GM15510 (cell line): ENCODE data around the gene CLCN6.

Experiments
- POLR2A ChIP-seq: IDR thresholded peaks from 3 replicates; pipeline ENCODE4 v1.6.1; 2011; ENCODE audit warnings: borderline replicate concordance; ENCODE audit not compliant: insufficient read length; ENCODE audit errors: extremely low read depth

The CLCN6 gene, protein sequence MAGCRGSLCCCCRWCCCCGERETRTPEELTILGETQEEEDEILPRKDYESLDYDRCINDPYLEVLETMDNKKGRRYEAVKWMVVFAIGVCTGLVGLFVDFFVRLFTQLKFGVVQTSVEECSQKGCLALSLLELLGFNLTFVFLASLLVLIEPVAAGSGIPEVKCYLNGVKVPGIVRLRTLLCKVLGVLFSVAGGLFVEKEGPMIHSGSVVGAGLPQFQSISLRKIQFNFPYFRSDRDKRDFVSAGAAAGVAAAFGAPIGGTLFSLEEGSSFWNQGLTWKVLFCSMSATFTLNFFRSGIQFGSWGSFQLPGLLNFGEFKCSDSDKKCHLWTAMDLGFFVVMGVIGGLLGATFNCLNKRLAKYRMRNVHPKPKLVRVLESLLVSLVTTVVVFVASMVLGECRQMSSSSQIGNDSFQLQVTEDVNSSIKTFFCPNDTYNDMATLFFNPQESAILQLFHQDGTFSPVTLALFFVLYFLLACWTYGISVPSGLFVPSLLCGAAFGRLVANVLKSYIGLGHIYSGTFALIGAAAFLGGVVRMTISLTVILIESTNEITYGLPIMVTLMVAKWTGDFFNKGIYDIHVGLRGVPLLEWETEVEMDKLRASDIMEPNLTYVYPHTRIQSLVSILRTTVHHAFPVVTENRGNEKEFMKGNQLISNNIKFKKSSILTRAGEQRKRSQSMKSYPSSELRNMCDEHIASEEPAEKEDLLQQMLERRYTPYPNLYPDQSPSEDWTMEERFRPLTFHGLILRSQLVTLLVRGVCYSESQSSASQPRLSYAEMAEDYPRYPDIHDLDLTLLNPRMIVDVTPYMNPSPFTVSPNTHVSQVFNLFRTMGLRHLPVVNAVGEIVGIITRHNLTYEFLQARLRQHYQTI

DNA sequence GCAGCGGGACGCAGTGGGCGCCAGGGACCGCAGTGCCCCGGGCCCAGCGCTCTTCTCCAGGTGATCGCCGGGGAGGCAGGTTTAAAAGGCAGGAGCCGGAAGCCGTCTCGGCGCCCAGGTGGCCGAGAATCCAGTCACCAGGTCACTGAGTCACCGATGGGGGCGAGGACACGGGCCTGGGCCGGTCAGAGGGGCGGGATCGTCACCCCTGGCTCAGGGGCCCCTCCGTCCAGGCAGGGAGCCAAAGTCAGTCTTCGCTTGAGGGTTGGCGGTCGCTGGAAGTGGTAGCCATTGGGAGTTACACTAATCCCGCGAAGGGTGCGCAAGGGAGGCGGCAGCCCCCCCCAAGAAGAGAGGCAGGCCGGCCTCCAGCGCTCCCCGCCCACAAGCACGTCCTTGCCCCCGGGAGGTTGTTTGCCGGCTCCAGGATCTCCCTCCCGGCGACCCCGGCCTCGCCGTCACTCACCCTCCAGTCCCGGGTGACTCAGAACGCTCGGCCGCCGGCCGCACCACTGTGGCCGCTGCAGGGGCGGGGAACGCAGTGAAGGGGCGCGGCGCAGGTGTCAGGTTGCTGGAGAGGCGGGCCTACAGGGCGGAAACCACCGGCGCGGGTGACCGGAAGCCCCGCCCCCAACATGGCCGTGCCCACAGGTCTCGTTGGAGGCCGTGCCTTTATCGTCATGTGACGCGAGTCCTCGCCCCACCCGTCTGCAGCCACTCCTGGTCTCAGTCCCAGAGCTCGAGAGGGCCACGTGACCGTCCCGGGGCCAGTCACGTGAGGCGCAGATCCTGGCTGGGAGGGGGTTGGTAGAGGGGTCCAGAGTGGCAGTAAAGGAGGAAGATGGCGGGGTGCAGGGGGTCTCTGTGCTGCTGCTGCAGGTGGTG, at the start of gene CLCN6, which contains the start of gene MTHFR:
Gene CLCN6 (plus strand): TSS at position 770 of the 885 bp plus-strand sequence. CDS start 72 bp downstream, at position 842.
Gene MTHFR (minus strand): TSS at position 543 of the 885 bp plus-strand sequence. CDS start 2,848 bp downstream, outside the sequence.
- peak; percentile 86 for TF ChIP-seq POLR2A

DNA sequence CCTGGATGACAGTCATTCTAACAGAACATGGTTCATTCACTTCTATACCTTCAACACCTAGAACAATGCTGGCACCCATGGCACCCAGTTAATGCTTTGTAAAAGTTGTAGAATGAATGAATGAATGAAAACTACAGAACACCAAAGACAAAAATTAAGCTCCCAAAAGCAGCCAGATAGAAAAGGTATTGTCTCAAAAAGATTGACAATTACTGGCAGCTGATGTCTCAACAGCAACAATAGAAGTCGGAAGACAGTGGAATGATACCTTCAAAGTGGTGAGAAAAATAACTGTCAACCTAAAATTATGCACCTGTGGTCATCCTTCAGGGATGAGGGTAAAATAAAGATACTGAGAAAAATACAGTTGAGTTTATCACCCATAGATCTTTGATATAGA, 48.9 kb upstream of the CLCN6 start:
- TF ChIP-seq POLR2A, result no peak

DNA sequence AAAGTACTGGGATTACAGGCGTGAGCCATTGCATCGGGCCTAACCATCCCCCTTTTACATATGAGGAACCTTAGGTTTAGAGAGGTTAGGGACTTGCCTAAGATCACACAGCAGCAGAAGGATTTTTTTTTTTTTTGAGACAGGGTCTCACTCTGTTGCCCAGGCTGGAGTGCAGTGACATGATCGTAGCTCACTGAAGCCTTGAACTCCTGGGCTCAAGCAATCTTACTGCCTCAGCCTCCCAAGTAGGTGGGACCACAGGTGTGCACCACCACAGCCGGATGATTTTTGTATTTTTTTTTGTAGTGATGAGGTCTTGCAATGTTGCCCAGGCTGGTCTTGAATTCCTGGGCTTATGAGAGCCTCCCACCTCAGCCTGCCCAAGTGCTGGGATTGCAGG, 46.2 kb upstream of the CLCN6 start:
- TF ChIP-seq POLR2A, result no peak

DNA sequence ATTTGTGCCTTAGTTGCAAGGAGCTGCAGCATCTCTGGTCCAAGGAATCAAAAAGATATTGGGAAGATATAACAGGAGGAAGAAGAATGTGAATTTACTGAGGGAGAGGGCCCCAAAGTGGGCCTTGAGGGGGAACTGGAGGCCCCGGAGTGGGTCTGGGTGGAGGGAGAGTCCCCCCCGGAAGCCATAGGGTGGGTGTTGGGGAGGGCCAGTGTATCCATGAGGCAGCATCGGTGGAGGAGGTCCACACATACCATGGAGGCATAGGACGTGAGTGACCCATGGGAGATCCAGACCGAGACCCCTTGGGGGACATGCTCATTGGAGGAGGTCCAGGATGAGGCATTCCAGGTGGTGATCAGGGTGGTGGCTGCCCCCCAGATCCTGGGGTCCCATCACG, 44.7 kb upstream of the CLCN6 start:
- TF ChIP-seq POLR2A, result no peak

DNA sequence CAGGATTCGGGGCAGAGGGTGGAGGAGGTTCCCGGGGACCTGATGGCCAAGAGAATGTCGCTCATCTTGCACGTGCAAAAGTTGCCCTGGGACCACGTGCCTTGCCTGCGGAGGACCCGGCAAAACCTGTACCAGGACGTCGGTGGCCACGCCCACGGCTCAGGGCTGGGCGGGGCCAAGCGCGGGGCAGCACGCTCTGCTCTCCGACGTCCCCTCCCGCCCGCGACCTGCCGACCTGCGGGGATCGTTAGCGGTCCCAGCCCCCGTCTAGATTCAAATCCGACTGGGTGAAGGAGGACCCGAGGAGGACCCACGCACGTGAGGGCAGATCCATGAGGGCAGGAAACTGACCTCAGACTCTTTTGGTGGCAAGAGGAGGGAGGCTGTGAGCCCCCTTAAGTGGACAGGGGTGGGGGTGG, 44.0 kb upstream of the CLCN6 start, which contains the start of gene C1orf167:
Gene C1orf167 (plus strand): TSS at position 206 of the 419 bp plus-strand sequence. CDS start 2,208 bp downstream, outside the sequence.
- no peak for TF ChIP-seq POLR2A

DNA sequence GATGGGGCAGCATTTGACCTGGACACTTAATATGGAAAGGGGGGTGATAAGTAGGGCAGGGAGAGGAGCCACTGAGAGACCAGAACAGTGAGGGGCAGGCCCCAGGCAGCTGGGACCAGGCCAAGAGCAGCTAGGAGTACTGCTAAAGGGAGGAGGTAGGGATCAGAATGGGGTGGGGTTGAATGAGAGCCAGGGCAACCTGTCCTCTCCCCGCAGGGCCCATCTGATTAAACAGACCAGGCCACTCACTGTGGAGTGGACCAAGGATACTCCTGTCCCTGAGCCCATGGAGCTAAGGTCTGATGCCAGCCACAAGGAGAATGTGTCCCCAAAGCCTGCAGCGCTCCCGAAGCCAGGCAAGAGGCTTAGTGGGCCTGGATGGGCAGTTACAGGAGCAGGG, 41.9 kb upstream of the CLCN6 start:
- no peak for TF ChIP-seq POLR2A

DNA sequence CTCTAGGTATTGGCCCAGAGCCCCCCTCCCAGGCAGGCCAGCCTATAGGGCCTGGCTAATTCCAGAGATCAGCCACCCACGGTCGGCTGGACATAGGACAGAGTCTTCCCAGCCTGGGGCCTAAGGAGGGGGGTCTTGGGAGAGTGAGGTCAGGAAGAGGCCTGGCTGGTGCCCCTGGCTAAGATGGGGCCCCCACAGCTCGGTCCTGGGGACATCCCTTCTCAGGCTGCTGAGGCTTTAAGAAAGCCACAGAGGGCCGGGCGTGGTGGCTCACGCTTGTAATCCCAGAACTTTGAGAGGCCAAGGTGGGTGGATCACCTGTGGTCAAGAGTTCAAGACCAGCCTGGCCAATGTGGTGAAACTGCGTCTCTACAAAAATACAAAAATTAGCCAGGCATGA, 41.5 kb upstream of the CLCN6 start:
- no peak for TF ChIP-seq POLR2A

DNA sequence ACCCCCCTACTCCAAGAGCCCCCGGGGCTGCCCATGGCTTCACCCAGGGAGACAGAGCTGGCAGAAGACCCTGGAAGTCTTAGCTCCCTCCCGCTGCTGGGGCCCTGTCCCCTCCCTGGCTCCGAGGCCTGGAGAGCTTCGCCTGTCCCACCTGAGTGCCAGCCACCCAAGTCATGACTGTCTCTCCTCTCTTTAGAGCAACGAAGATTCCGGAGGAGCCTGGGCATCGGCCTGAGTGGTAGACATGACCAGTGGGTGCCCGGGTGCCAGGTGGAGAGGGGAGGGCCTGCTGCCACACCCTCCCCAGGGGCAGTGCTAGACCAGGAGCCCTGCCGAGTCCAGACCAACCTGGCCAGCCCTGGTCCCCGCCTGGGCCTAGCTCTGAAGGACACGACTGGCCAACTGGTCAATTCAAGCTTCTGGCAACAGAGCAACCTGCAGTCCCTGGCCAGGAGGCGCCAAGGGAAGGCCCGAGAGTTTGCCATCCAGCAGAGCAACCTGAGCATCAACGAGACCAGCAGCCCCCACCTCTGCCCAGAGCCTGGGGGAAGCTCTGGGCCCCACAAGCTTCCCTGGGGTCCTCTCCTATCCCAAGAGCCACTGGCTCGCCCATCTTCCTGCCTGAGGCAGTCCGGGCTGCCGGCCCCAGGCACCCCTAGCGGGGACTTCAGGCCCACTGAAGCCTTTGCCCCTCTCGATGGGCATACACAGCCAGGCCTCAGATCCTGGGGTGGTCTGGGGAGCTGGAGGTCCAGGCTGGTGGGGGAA, 40.1 kb upstream of the CLCN6 start:
- no peak for TF ChIP-seq POLR2A

DNA sequence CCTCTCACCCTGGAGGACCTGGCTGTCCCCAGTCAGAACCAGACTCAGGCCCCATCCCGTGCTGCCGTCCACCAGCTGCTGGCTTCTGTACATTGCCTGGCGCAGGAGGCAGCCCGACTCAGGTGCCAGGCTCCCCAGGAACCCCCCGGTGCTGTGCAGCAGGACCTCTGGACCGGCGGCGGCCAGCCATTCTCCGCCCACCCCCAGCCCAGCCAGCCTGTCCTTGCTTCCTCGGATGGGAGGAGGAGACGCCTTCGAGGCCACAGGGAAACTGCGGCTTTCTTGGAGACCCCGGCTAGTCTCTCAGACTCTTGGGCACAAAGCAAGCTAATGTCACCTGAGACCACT, 39.6 kb upstream of the CLCN6 start:
- no peak for TF ChIP-seq POLR2A

DNA sequence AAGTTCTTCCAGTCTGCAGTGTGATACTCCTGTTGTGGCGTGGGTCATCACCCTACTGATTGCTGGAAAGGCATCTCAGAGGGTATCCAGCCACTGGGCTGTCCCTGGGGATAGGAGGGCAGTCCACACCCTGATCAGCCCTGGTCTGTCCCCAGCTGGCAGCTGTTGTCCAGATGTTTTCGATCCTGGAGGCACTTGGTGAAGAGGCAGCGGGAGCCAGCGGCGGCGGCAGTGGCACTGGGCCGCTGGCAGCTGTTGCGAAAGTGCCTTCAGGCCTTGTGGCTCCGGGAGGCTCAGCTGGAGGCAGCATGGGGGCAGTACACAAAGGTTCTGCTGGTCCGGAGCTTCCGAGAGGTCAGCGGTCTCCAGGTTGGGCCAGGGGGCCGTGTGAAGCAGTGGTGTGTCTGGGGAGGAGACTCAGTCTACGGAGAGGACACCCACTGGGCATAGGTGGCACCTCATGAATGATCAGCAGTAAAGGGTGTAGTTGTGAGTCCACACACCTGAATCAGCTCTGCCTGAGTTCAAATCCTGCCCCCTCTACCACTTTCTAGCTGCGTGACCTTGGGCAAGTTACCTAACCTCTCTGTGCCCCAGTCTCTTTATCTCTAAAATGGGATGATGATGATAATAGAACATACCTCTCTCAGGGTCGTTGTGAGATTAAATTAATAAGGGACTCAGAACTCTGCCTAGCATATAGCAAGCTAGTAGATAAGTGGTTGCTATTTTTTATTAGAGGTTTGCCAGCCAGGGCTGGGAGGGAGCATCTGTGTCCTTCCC, 37.9 kb upstream of the CLCN6 start:
- no peak for TF ChIP-seq POLR2A

DNA sequence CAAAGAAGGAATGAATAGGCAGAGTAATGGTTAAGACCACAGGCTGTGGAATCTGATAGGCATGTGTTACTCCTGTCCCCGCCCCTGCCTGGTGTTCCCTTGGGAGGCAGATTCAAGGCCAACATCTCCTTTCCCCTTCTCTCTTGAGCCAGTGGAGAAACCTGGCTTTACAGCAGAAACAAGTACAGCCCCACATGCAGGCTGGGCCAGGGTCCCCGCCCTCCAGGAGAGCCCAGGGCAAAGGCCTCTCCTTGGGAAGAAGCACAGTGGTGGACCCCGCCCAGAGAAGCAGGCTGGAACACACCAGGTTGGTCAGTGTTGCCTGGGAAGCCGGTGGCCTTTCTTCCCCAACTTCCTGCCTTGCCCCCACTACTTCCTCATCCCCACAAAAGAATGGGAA, 37.2 kb upstream of the CLCN6 start:
- no peak for TF ChIP-seq POLR2A

DNA sequence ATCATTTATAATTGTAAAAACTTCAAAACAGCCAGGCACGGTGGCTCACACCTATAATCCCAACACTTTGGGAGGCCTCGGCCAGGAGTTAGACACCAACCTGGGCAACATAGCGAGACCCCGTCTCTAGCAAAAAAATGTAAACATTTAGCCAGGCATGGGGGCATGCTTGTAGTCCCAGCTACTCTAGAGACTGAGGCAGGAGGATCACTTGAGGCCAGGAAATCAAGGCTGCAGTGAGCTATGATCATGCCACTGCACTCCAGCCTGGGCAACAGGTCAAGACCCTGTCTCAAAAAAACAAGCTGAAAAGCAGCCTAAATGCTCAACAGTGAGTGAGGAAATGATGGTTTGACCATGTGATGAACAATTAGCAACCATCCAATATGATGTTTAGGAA, 36.7 kb upstream of the CLCN6 start:
- no peak for TF ChIP-seq POLR2A

DNA sequence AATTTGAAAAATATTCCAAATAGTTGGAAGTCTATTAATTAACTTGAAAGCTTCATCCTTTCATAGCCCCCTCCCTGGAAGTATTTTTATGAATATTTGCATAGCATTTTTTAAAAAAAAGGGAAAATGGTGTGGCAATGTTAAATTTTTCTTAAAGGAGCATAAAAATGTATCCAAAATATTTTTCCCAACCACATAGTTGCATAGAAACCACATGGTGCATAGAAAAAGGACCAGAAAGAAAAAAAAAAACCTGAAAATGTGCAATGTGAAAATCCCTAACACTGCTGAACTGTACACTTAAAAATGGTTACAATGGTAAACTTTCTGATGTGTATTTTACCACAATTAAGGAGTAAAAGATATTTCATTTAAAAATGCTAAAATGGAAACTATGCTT, 36.0 kb upstream of the CLCN6 start:
- no peak for TF ChIP-seq POLR2A

DNA sequence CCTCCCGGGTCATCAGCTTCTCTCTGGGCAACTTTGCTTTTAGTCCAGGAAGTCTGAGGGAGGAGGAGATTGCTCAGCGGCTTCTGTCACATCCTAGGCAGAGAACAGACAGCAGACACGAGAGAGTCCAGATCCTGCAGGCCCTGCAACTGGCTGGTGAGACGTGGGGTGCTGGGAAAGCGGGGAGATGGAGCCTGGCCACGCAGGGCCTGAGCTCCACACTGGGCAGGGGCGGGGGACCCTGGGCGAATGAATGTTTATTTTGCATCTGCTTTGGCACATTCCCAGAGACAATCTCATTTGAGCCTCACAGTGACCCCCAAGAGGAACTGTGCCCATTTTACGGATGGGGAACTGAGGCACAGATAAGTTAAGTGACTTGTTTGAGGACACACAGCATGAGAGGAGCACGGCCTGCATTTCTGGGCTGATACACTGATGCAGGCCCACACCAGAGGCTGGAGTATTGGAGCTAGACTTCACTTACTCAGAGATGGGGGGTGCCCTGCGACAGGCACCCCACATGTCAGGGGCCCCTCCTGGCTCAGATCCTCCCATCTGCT, 34.4 kb upstream of the CLCN6 start:
- no peak for TF ChIP-seq POLR2A

DNA sequence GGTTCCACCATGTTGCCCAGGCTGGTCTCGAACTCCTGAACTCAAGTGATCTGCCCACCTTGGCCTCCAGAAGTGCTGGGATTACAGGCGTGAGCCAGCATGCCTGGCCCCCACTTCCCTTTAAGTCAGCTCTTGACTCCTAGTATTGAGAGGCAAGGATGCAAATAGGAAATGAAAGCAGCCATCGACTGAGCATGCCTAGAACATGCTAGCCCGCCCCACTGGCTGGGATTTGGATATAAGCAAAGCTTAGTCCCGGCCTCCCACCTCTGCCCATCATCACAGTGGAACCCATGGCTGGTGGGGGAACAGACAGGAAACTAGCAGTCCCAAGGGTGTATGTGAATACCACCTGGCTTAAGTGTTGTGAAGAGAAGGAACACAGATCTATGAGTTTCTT, 33.5 kb upstream of the CLCN6 start:
- no peak for TF ChIP-seq POLR2A
